Nephron (organoid): ENCODE measurements around the gene PAPPA.

Source experiments
- H3K27ac Mint-ChIP-seq, 3 experiments: 2 replicates each; pipeline ENCODE4 v1.8.0; 2020; ENCODE audit warnings: mixed read lengths in 3 of 3, mild to moderate bottlenecking in 2 of 3, moderate library complexity in 1 of 3
- H3K27me3 Mint-ChIP-seq: 2 replicates; pipeline ENCODE4 v1.8.0; 2021; ENCODE audit warnings: low read depth, mild to moderate bottlenecking, moderate library complexity, mixed read lengths
- H3K36me3 Mint-ChIP-seq: 2 replicates; pipeline ENCODE4 v1.8.0; 2020; ENCODE audit warnings: low read depth, mixed read lengths
- H3K4me1 Mint-ChIP-seq: 2 replicates; pipeline ENCODE4 v1.8.0; 2020; ENCODE audit warnings: mixed read lengths
- H3K4me3 Mint-ChIP-seq, 3 experiments: 2 replicates each; pipeline ENCODE4 v1.8.0; 2020; ENCODE audit warnings: mild to moderate bottlenecking in 3 of 3, mixed read lengths in 3 of 3, moderate library complexity in 2 of 3
- H3K9me3 Mint-ChIP-seq: 2 replicates; pipeline ENCODE4 v1.8.0; 2020; ENCODE audit warnings: mixed read lengths
- TF ChIP-seq, protein P1 (sequence below), 3 experiments: fragments of 200-600 bp; sonication (generic); IDR thresholded peaks; one replicate each; pipeline ENCODE4 v1.5.0; 2021; ENCODE audit warnings: antibody characterized with exemption in 3 of 3; ENCODE audit not compliant: unreplicated experiment in 3 of 3

PAPPA gene

DNA sequence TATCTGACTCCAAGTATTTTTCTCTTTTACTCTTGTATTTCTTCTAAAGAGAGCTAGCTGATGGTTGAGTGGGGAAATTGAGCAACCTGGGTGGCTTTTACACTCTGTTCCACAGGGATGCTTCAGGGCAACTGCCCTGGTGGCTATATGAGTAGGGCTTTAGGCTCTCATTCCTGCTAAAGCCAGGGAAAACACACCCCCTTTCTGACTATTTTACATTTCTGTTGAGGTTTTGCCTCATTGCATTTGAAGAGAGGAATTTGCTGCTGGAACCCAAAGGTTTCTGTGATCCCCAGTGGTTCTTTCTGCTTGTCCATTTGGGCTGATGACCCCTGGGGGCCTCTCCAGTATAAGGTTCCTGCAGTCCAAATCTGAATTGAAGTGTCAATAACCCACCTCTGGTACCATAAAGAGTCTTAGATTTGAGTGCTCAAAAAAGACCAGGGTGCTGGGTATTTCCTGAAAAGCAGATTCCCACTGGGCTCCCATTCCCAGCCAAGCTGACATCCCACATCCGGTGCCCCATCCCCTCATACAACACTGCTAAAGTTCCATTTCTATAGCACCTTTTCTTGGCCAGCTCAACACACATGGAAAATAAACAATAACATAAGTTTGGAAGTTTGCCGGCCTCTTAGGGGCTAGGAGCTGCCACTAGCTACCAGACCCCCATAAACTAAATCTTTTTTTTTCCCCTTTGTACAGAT, 59.5 kb downstream of the PAPPA start:
- TF ChIP-seq, protein P1, sequence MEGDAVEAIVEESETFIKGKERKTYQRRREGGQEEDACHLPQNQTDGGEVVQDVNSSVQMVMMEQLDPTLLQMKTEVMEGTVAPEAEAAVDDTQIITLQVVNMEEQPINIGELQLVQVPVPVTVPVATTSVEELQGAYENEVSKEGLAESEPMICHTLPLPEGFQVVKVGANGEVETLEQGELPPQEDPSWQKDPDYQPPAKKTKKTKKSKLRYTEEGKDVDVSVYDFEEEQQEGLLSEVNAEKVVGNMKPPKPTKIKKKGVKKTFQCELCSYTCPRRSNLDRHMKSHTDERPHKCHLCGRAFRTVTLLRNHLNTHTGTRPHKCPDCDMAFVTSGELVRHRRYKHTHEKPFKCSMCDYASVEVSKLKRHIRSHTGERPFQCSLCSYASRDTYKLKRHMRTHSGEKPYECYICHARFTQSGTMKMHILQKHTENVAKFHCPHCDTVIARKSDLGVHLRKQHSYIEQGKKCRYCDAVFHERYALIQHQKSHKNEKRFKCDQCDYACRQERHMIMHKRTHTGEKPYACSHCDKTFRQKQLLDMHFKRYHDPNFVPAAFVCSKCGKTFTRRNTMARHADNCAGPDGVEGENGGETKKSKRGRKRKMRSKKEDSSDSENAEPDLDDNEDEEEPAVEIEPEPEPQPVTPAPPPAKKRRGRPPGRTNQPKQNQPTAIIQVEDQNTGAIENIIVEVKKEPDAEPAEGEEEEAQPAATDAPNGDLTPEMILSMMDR (IDR thresholded peaks at IDR 0.05; ENCODE audit: unreplicated experiment in 3 of 3) = no peak
- Mint-ChIP-seq H3K9me3 (no peaks in the 10 kb centered on the region), H3K27me3 (peaks cover 5% of the 10 kb centered on the region), H3K27ac (no peak overlapping the region), H3K4me1 (peaks cover 15% of the 10 kb centered on the region), H3K4me3 (no peak overlapping the region), H3K36me3 (peaks cover 34% of the 10 kb centered on the region)

DNA sequence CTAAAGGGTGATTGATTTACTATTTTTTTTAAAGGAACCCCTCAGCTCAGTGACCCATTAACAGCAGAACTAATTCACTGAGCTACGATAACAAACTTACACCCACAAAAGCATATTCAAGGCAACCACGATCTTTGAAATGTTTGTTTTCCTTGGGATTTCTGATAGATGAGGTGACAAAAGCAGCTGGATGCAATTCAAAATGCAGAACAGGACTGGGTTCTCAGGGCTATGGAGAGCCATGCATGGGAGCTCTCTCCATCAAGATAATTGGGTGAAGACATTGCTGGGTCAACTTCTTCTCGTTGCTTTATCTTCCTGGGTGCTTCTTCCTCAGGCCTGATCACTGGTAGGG, 60.1 kb downstream of the PAPPA start:
- no peak overlapping the region for H3K27ac Mint-ChIP-seq
- H3K9me3 Mint-ChIP-seq = no peaks in the 10 kb centered on the region
- TF ChIP-seq, protein P1 (IDR thresholded peaks at IDR 0.05; ENCODE audit: unreplicated experiment in 3 of 3) = no peak
- peaks cover 14% of the 10 kb centered on the region for H3K4me1 Mint-ChIP-seq
- peaks cover 30% of the 10 kb centered on the region for H3K36me3 Mint-ChIP-seq
- no peak overlapping the region for H3K4me3 Mint-ChIP-seq
- peaks cover 5% of the 10 kb centered on the region for H3K27me3 Mint-ChIP-seq

DNA sequence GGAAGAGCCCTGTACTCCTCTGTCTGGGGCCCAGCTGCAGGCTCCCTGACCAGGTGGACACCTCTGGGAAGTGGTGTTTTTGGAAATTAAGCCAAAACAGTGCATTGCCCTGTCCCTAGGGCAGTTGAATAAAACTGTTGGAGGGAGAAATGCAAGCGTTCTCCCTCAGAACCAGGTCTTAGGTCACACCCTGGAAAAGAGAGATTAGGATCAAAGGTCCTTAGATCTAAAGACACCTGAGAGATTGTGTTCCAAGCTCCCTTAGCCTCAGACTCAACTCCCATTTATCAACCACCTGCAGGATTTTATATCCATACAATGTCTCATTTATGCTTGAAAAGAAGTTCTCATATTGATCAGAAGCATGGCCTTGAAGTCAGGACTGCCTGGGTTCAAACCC, 64.8 kb downstream of the PAPPA start:
- H3K27me3 Mint-ChIP-seq = peaks cover 5% of the 10 kb centered on the region
- H3K36me3 Mint-ChIP-seq = peaks cover 37% of the 10 kb centered on the region
- H3K4me3 Mint-ChIP-seq = no peak overlapping the region
- H3K4me1 Mint-ChIP-seq = no peaks in the 10 kb centered on the region
- TF ChIP-seq, protein P1 (IDR thresholded peaks at IDR 0.05; ENCODE audit: unreplicated experiment in 3 of 3) = no peak
- H3K27ac Mint-ChIP-seq = no peak overlapping the region
- H3K9me3 Mint-ChIP-seq = no peaks in the 10 kb centered on the region

- H3K27ac Mint-ChIP-seq = peak overlapping the region in 1 of 3 experiments; percentile 18
- TF ChIP-seq, protein P1 (IDR thresholded peaks at IDR 0.05; ENCODE audit: unreplicated experiment in 3 of 3) = no peak
- H3K27me3 Mint-ChIP-seq = peaks cover 5% of the 10 kb centered on the region
- peaks cover 45% of the 10 kb centered on the region for H3K36me3 Mint-ChIP-seq
- no peaks in the 10 kb centered on the region for H3K4me1 Mint-ChIP-seq
- H3K9me3 Mint-ChIP-seq = no peaks in the 10 kb centered on the region
- H3K4me3 Mint-ChIP-seq = no peak overlapping the region
Observed at GRCh38 chr9:116219686-116220085, 66.1 kb downstream of the PAPPA start.

GRCh38 chr9:116223926-116224325, 70.3 kb downstream of the PAPPA start:
- H3K27me3 Mint-ChIP-seq = no peaks in the 10 kb centered on the region
- peaks cover 6% of the 10 kb centered on the region for H3K4me1 Mint-ChIP-seq
- H3K4me3 Mint-ChIP-seq = no peak overlapping the region
- H3K36me3 Mint-ChIP-seq = peaks cover 39% of the 10 kb centered on the region
- H3K9me3 Mint-ChIP-seq = no peaks in the 10 kb centered on the region
- TF ChIP-seq, protein P1 (IDR thresholded peaks at IDR 0.05; ENCODE audit: unreplicated experiment in 3 of 3) = no peak
- H3K27ac Mint-ChIP-seq = no peak overlapping the region

- Mint-ChIP-seq H3K4me3 (no peak overlapping the region), H3K36me3 (peaks cover 14% of the 10 kb centered on the region), H3K4me1 (peaks cover 32% of the 10 kb centered on the region)
Observed at GRCh38 chr9:116230051-116230632, 76.6 kb downstream of the PAPPA start.

More at GRCh38 chr9:116230051-116230632, 76.6 kb downstream of the PAPPA start:
- Mint-ChIP-seq H3K9me3 (no peaks in the 10 kb centered on the region), H3K27me3 (peaks cover 12% of the 10 kb centered on the region), H3K27ac (peak overlapping the region in 2 of 3 experiments; percentile 39 to 58)
- TF ChIP-seq, protein P1 (IDR thresholded peaks at IDR 0.05; ENCODE audit: unreplicated experiment in 3 of 3) = no peak
